Measurements from ENCODE around the gene KYAT1.
"Not testable (repeated sequence)": the region's sequence is repeated elsewhere in the genome, so short reads cannot be mapped to it uniquely, and the experiment has no call there.

- TF ChIP-seq, protein P1, sequence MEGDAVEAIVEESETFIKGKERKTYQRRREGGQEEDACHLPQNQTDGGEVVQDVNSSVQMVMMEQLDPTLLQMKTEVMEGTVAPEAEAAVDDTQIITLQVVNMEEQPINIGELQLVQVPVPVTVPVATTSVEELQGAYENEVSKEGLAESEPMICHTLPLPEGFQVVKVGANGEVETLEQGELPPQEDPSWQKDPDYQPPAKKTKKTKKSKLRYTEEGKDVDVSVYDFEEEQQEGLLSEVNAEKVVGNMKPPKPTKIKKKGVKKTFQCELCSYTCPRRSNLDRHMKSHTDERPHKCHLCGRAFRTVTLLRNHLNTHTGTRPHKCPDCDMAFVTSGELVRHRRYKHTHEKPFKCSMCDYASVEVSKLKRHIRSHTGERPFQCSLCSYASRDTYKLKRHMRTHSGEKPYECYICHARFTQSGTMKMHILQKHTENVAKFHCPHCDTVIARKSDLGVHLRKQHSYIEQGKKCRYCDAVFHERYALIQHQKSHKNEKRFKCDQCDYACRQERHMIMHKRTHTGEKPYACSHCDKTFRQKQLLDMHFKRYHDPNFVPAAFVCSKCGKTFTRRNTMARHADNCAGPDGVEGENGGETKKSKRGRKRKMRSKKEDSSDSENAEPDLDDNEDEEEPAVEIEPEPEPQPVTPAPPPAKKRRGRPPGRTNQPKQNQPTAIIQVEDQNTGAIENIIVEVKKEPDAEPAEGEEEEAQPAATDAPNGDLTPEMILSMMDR (IDR thresholded peaks at IDR 0.05) = not testable (repeated sequence)
- TF ChIP-seq POLR2A, EP300 (IDR thresholded peaks at IDR 0.05): not testable (repeated sequence)
Observed at GRCh38 chr9:128852646-128853045, 29.1 kb downstream of the KYAT1 start.

Measured in tibial nerve (tissue), 4 donors.